ENCODE results near the gene MBD2.

DNA sequence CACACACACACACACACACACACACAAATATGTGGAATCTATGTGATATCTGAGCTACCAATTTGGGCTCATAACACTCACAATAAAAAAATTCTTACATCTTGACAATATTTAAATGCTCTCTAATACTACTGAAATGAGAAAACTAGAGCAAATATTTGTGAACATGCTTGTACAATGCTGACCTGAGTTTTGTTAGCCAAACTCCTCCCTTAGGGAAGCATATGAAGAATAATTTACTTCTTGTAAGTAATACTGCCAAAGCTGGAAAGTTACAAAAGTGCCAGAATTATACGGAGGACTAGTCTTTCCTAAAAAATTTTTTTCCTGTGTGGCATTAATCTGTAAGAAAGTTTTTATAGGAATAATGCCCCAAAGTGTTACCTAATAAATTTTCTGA, 18.5 kb downstream of the MBD2 start:
- TF ChIP-seq, protein P1, sequence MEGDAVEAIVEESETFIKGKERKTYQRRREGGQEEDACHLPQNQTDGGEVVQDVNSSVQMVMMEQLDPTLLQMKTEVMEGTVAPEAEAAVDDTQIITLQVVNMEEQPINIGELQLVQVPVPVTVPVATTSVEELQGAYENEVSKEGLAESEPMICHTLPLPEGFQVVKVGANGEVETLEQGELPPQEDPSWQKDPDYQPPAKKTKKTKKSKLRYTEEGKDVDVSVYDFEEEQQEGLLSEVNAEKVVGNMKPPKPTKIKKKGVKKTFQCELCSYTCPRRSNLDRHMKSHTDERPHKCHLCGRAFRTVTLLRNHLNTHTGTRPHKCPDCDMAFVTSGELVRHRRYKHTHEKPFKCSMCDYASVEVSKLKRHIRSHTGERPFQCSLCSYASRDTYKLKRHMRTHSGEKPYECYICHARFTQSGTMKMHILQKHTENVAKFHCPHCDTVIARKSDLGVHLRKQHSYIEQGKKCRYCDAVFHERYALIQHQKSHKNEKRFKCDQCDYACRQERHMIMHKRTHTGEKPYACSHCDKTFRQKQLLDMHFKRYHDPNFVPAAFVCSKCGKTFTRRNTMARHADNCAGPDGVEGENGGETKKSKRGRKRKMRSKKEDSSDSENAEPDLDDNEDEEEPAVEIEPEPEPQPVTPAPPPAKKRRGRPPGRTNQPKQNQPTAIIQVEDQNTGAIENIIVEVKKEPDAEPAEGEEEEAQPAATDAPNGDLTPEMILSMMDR (IDR thresholded peaks at IDR 0.05; ENCODE audit: poor library complexity) = no peak
- TF ChIP-seq EZH2phosphoT487 (IDR thresholded peaks at IDR 0.05; ENCODE audit: low read depth, severe bottlenecking, unreplicated experiment) (no peak), EZH2 (IDR thresholded peaks at IDR 0.05; ENCODE audit: borderline replicate concordance) (no peak)

Data from hepatocyte (in vitro differentiated cells).